Neuronal stem cell (in vitro differentiated cells): ENCODE measurements around the gene DTX2.
"Not testable (repeated sequence)": the region's sequence is repeated elsewhere in the genome, so short reads cannot be mapped to it uniquely, and the experiment has no call there.

Source experiments
- DNase-seq: peaks from one replicate; pipeline ENCODE4 v3.0.0-alpha.2; 2013; ENCODE audit warnings: low spot score
- H2AFZ ChIP-seq: one replicate; pipeline ENCODE4 v1.6.1; 2013; ENCODE audit warnings: mild to moderate bottlenecking, low read length, inconsistent platforms
- H2AK5ac ChIP-seq: 2 replicates; pipeline ENCODE4 v1.6.1; 2013; ENCODE audit warnings: low read depth, mild to moderate bottlenecking, inconsistent platforms, low read length, moderate library complexity, mixed read lengths
- H2BK120ac ChIP-seq: 2 replicates; pipeline ENCODE4 v1.6.1; 2013; ENCODE audit warnings: low read depth, mild to moderate bottlenecking, inconsistent platforms, low read length, moderate library complexity, mixed read lengths
- H2BK12ac ChIP-seq: one replicate; pipeline ENCODE4 v1.6.1; 2013; ENCODE audit warnings: low read length, inconsistent platforms
- H2BK15ac ChIP-seq: 2 replicates; pipeline ENCODE4 v1.6.1; 2013; ENCODE audit warnings: mild to moderate bottlenecking, low read length, inconsistent platforms, mixed read lengths
- H2BK5ac ChIP-seq: one replicate; pipeline ENCODE4 v1.6.1; 2013; ENCODE audit warnings: inconsistent platforms, mild to moderate bottlenecking, low read length, moderate library complexity
- H3K14ac ChIP-seq: one replicate; pipeline ENCODE4 v1.6.1; 2013; ENCODE audit warnings: low read length, inconsistent platforms
- H3K18ac ChIP-seq: 2 replicates; pipeline ENCODE4 v1.6.1; 2013; ENCODE audit warnings: low read length, inconsistent platforms
- H3K23ac ChIP-seq: 2 replicates; pipeline ENCODE4 v1.6.1; 2013; ENCODE audit warnings: low read depth, mild to moderate bottlenecking, mixed read lengths, low read length, inconsistent platforms; ENCODE audit not compliant: poor library complexity
- H3K27ac ChIP-seq: replicated peaks from 3 replicates; pipeline ENCODE4 v1.5.1; 2013; ENCODE audit warnings: low read length, inconsistent platforms
- H3K27me3 ChIP-seq, 3 experiments: 2 replicates each; pipeline ENCODE4 v1.6.1; 2013; ENCODE audit warnings: low read length in 3 of 3, mild to moderate bottlenecking in 2 of 3, inconsistent platforms in 1 of 3, low read depth in 1 of 3, mixed read lengths in 1 of 3, moderate library complexity in 1 of 3; ENCODE audit not compliant: control insufficient read depth in 3 of 3, insufficient read depth in 3 of 3
- H3K36me3 ChIP-seq, 2 donors: replicated peaks in 1 of 2; 2 replicates each; pipeline ENCODE4 v1.6.1; 2013; ENCODE audit warnings: low read length in 2 of 2; ENCODE audit not compliant: control insufficient read depth in 2 of 2, insufficient read depth in 2 of 2
- H3K4ac ChIP-seq: 2 replicates; pipeline ENCODE4 v1.6.1; 2013; ENCODE audit warnings: inconsistent platforms, mild to moderate bottlenecking, low read length, moderate library complexity
- H3K4me1 ChIP-seq, 2 donors: 1 replicate in 1 of 2; 2 replicates in 1 of 2; pipeline ENCODE4 v1.6.1; 2013; ENCODE audit warnings: low read length in 2 of 2, low read depth in 1 of 2; ENCODE audit not compliant: control insufficient read depth in 2 of 2, insufficient read depth in 1 of 2
- H3K4me2 ChIP-seq: one replicate; pipeline ENCODE4 v1.6.1; 2013; ENCODE audit warnings: mild to moderate bottlenecking, low read length, inconsistent platforms; ENCODE audit not compliant: insufficient read depth, poor library complexity, severe bottlenecking
- H3K4me3 ChIP-seq, 2 donors: 2 replicates each; pipeline ENCODE4 v1.5.1; 2013; ENCODE audit warnings: low read length in 2 of 2, mild to moderate bottlenecking in 2 of 2, inconsistent platforms in 1 of 2, moderate library complexity in 1 of 2
- H3K79me1 ChIP-seq: one replicate; pipeline ENCODE4 v1.6.1; 2013; ENCODE audit warnings: low read depth, mild to moderate bottlenecking, inconsistent platforms, low read length, moderate library complexity
- H3K9ac ChIP-seq: one replicate; pipeline ENCODE4 v1.6.1; 2013; ENCODE audit warnings: mild to moderate bottlenecking, low read depth, low read length, inconsistent platforms; ENCODE audit not compliant: poor library complexity
- H3K9me3 ChIP-seq, 2 donors: replicated peaks in 1 of 2; 2 replicates each; pipeline versions ENCODE3 to v1.6.1; 2013; ENCODE audit warnings: low read length in 2 of 2, mild to moderate bottlenecking in 2 of 2, inconsistent platforms in 1 of 2, low read depth in 1 of 2, mixed read lengths in 1 of 2, moderate library complexity in 1 of 2; ENCODE audit not compliant: control insufficient read depth in 2 of 2, insufficient read depth in 1 of 2
- H4K8ac ChIP-seq: one replicate; pipeline ENCODE4 v1.6.1; 2013; ENCODE audit warnings: low read depth, mild to moderate bottlenecking, inconsistent platforms, low read length, moderate library complexity
- H4K91ac ChIP-seq: one replicate; pipeline ENCODE4 v1.6.1; 2013; ENCODE audit warnings: low read length, low read depth, mild to moderate bottlenecking, inconsistent platforms; ENCODE audit not compliant: poor library complexity
- WGBS, 2 donors: extraction: QIAGEN DNeasy Blood & Tissue Kit; methylation state at CpG; one replicate each; pipeline ENCODE4 v1.1.7; 2013; ENCODE audit warnings: missing lambda C conversion rate in 2 of 2, mixed read lengths in 1 of 2; ENCODE audit not compliant: insufficient read length in 2 of 2, insufficient replicate concordance in 1 of 2; ENCODE audit errors: extremely low coverage in 2 of 2; 5-methylcytosine and 5-hydroxymethylcytosine counted together

DTX2 gene

DNA sequence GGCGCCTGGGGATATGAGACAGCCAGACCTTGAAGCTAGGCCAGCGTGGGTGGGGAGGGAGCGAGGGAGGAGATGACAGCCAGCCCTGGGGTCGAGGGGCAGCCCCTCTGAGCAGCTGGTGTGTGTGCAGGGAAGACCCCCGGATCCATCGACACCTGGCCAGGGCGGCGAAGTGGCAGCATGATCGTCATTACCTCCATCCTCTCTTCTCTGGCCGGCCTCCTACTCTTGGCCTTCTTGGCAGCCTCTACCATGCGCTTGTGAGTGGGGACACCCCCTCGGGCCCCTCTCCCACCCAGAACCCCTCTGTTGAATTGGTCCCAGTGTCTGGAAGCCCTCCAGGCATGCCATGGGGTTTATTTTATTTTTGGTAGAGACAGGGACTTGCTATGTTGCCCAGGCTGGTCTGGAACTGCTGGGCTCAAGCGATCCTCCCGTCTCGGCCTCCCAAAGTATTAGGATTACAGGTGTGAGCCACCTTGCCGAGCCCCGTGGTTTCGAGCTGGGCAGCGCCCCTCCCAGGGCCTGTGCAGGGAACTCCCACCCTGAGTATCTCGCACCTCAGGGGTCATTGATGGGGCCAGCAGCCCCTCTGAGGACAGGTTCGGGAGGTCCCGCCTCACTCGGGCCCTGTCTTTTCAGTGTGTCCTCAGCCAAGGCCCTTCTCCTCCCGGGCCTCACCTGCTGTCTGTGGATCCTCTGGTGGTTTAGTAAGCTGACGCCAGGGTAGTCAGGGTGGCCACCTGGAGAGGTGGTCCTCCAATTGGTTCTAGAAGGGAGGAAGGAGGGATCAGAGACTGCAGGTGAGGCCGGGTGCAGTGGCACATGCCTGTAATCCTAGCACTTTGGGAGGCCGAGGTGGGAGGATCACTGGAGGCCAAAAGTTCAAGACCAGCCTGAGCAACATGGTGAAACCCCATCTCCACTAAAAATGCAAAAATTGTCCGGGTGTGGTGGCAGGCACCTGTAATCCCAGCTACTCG is 52.6 kb downstream of the DTX2 start:
- Histone ChIP-seq H4K91ac (no peak overlapping the region), H2AFZ (no peak overlapping the region), H2BK15ac (no peak overlapping the region), H3K27ac (no peak overlapping the region), H3K4me2 (no peak overlapping the region), H3K9me3 (no peaks in the 10 kb centered on the region), H3K14ac (no peak overlapping the region), H3K9ac (no peak overlapping the region), H3K79me1 (no peaks in the 10 kb centered on the region), H2BK5ac (peak overlapping the region; percentile 75), H3K18ac (no peak overlapping the region), H3K23ac (no peak overlapping the region), H3K4me1 (peaks cover 10 to 17% of the 10 kb centered on the region in 2 donors), H3K27me3 (no peaks in the 10 kb centered on the region), H2BK12ac (no peak overlapping the region), H4K8ac (no peak overlapping the region), H3K4me3 (no peak overlapping the region), H2BK120ac (no peak overlapping the region), H3K4ac (no peak overlapping the region), H2AK5ac (no peak overlapping the region), H3K36me3 (no peaks in the 10 kb centered on the region)
- DNase-seq, result no peak
- WGBS, 2 donors, result no CpG with 5 or more reads among the region's 29 CpGs

GRCh38 chr7:76514926-76515771 is 53.6 kb downstream of the DTX2 start:
- no peak overlapping the region for H2BK5ac ChIP-seq
- DNase-seq, result no peak

GRCh38 chr7:76515999-76516443 is 54.5 kb downstream of the DTX2 start:
- H3K4me3 ChIP-seq, result no peak overlapping the region
- no peak overlapping the region for H4K91ac ChIP-seq
- no peaks in the 10 kb centered on the region for H3K36me3 ChIP-seq
- no peak overlapping the region for H3K23ac ChIP-seq
- H3K4ac ChIP-seq, result no peak overlapping the region
- H3K9ac ChIP-seq, result no peak overlapping the region
- no peak overlapping the region for H4K8ac ChIP-seq
- peaks cover 2 to 9% of the 10 kb centered on the region in 2 donors for H3K4me1 ChIP-seq
- H3K9me3 ChIP-seq, result no peaks in the 10 kb centered on the region
- H3K27ac ChIP-seq, result no peak overlapping the region
- H3K4me2 ChIP-seq, result no peak overlapping the region
- H3K79me1 ChIP-seq, result no peaks in the 10 kb centered on the region
- H2AK5ac ChIP-seq, result no peak overlapping the region
- no peak overlapping the region for H2BK5ac ChIP-seq
- no peak overlapping the region for H2BK120ac ChIP-seq
- H2BK12ac ChIP-seq, result no peak overlapping the region
- H3K18ac ChIP-seq, result no peak overlapping the region
- no peaks in the 10 kb centered on the region for H3K27me3 ChIP-seq
- no peak overlapping the region for H2BK15ac ChIP-seq
- DNase-seq, result no peak
- no peak overlapping the region for H3K14ac ChIP-seq
- no peak overlapping the region for H2AFZ ChIP-seq
- no CpG with 5 or more reads among the region's 32 CpGs for WGBS, 2 donors

More at GRCh38 chr7:76514926-76515771, 53.6 kb downstream of the DTX2 start:
- no peaks in the 10 kb centered on the region for H3K27me3 ChIP-seq
- no peak overlapping the region for H2BK120ac ChIP-seq
- H4K91ac ChIP-seq, result no peak overlapping the region
- no peak overlapping the region for H2BK12ac ChIP-seq
- peak overlapping the region; percentile 83 for H3K18ac ChIP-seq
- H3K4me1 ChIP-seq, result peaks cover 6 to 13% of the 10 kb centered on the region in 2 donors
- peak overlapping the region; percentile 53 for H3K4ac ChIP-seq
- no peak overlapping the region for H3K23ac ChIP-seq
- H3K27ac ChIP-seq, result no peak overlapping the region
- H3K9me3 ChIP-seq, result no peaks in the 10 kb centered on the region
- no peaks in the 10 kb centered on the region for H3K36me3 ChIP-seq
- H2AFZ ChIP-seq, result peak overlapping the region; percentile 88
- H3K4me2 ChIP-seq, result no peak overlapping the region
- H3K4me3 ChIP-seq, result no peak overlapping the region
- H3K79me1 ChIP-seq, result no peaks in the 10 kb centered on the region
- H2AK5ac ChIP-seq, result no peak overlapping the region
- WGBS, 2 donors, result no CpG with 5 or more reads among the region's 16 CpGs
- H3K9ac ChIP-seq, result peak overlapping the region; percentile 70
- peak overlapping the region; percentile 89 for H3K14ac ChIP-seq
- peak overlapping the region; percentile 96 for H4K8ac ChIP-seq
- H2BK15ac ChIP-seq, result peak overlapping the region; percentile 58

DNA sequence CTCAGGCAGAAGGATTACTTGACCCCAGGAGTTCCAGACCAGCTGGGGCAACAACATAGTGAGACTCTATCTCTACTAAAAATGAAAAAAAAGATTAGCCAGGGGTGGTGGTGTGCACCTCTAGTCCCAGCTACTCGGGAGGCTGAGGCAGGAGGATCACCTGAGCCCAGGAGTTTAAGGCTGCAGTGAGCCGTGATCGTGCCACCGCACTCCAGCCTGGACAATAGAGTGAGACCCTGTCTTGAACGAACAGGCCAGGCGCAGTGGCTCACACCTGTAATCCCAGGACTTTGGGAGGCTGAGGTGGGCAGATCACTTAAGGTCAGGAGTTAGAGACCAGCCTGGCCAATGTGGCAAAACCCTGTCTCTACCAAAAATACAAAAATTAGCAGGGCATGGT is 55.4 kb downstream of the DTX2 start:
- not testable (repeated sequence) for H3K14ac ChIP-seq, H3K4ac ChIP-seq, H2BK12ac ChIP-seq, H3K23ac ChIP-seq, H3K27me3 ChIP-seq, H3K4me1 ChIP-seq, H3K18ac ChIP-seq, H3K9me3 ChIP-seq, H2AFZ ChIP-seq, H2AK5ac ChIP-seq, H4K91ac ChIP-seq, H4K8ac ChIP-seq, H3K9ac ChIP-seq, H3K79me1 ChIP-seq, H3K36me3 ChIP-seq, H3K4me2 ChIP-seq, H2BK15ac ChIP-seq, H2BK5ac ChIP-seq, H2BK120ac ChIP-seq, H3K4me3 ChIP-seq, DNase-seq, H3K27ac ChIP-seq
- WGBS, 2 donors, result no CpG with 5 or more reads among the region's 6 CpGs
